ENCODE results near the gene DIP2C.
"Not testable (repeated sequence)": the region's sequence is repeated elsewhere in the genome, so short reads cannot be mapped to it uniquely, and the experiment has no call there.

Gene DIP2C

DNA sequence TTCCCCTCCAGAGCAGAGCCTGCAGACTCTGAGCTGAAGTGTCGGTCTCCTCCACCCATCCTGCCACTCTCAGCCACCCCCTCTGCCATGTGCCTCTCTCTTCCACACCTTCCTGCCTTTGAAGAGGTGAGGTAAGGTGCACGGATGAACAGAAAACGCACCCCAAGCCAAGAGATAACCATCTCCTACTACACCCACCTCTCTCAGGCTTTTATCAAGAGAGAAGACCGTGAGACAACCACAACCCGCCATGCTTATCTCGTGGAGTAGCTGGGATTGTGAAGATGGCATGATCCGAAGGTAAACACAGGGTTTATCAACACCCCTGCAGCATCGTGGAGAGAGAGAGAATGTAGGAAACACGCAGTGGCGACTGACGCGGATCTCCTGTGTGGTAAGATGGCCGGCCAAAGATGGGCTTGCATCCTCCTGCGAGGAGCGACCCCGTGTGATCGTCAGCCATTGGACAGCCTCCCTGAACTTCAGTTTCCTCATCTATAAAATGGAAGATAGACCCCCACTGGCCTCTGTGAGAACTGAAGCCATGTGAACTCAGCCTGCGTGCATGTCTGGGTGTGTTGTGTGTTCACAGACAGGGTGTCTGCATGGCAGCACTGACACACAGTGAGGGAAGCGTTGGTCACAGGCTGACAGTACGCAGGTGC lies 219.0 kb downstream of the DIP2C start:
- no peak for DNase-seq

DNA sequence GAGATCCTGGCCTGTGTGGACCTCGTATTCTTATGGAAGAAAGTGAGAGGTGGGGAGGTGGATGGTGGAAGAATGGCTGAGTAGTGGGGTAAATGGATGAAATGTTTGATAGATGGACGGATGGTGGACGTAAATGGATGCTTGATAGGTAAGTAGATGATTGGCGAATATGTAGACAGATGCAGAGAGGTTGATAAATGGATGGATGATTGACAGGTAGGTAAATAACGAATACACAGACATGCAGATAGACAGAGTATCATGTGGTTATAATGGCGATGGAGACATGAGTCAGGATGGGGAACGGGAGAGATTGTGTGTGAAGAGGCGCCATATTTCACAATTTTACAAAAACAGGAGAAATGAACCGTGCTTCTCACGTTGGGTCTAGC lies 219.5 kb downstream of the DIP2C start:
- no peak for DNase-seq

DNA sequence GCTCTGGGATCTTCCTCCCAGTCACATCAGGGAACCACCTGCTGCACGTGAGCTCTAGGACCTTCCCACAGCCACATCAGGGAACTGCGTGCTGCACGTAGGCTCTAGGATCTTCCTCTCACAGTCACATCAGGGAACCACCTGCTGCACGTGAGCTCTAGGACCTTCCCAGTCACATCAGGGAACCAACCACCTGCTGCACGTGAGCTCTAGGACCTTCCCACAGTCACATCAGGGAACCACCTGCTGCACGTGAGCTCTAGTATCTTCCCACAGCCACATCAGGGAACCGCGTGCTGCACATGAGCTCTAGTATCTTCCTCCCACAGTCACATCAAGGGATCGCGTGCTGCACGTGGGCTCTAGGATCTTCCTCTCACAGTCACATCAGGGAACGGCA lies 229.7 kb downstream of the DIP2C start:
- no peak for DNase-seq

- no peak for DNase-seq
Measured at GRCh38 chr10:458421-458851, 231.0 kb downstream of the DIP2C start.

DNA sequence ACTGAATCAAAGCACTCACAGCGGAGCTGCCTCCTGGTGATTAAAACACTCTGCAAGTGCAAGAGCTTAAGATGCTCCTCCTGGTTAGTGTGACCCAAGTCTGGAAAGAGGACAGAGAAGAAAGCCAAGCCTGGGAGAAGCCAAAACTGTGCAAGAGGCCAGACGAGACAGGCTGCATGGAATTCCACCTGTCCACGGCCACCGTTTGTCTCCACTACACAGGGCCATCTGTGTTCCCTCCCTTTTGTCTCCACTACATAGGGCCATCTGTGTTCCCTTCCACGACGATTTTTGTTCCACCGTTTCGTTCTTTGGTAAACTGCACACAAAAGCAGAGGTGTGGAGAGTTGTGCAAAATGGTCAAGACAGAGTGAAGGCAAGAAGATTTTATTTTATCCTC lies 233.0 kb downstream of the DIP2C start:
- DNase-seq, result no peak

- no peak for DNase-seq
Measured at GRCh38 chr10:454860-455259, 234.6 kb downstream of the DIP2C start.

GRCh38 chr10:453647-454046 lies 235.8 kb downstream of the DIP2C start:
- DNase-seq, result no peak

DNA sequence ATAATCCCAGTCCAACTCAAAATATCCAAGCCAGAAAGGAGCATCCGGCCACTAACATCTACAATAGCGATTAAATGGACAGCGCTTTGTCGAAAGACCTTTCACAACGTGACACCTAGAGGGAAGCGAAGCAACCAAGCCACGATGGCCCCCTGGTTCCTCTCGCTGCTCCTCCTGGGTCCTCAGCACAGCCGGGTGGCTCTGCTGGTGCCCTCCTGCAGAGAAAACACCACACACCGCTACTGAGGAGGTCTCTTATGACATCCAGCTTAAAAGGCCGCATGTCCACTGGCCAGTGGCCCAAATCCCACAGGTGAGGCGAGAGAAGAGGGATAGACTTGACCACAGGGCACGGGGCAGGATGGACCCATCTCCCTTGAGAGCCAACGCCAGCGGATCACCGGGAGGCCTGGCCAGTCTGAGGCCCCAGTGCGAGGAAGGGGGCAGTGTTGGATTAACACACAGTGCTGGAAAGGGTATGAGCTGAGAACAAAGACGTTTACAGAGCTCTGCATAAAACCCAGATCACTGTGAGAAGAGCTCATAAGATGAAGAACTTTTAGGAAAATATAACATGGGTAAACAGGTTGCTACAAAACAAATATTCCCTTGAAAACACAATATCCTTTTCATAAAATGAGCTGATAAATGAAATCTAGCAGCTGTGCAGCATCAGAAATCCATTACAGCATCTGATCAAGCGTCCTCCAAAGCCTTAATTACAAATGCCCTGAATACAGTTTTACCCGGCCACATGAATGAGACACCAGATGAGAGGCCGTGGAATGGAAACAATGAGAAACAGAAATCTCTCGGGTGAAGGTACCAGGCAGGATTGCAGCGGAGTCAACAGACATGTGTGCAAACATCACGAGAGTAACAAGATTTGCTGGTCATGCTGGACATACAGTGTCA lies 236.7 kb downstream of the DIP2C start:
- DNase-seq, result no peak

- DNase-seq, result no peak
Measured at GRCh38 chr10:451856-452255, 237.6 kb downstream of the DIP2C start.

DNA sequence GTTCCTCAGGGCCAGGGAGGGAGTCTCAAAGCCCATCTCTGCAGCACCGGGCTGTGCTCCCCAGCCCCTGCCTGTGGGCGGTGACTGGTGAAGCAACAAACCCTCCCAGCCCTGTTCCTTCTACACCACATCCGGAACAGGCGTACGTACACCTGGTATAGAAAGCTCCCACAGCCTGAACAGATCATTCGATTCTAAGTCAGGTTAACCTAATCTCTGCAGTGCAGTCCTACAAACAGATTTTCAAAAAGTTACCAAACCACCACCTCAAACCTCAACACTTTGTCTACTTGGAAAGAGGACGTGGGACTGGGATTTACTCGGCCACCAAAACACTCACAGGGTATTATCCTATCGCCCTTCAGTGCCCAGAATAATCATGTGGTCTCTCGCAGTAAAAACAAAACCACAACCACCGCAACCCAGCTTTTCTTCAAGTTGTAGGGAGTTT lies 238.4 kb downstream of the DIP2C start:
- peak; percentile 41 for DNase-seq

GRCh38 chr10:450463-450862 lies 239.0 kb downstream of the DIP2C start:
- no peak for DNase-seq

DNA sequence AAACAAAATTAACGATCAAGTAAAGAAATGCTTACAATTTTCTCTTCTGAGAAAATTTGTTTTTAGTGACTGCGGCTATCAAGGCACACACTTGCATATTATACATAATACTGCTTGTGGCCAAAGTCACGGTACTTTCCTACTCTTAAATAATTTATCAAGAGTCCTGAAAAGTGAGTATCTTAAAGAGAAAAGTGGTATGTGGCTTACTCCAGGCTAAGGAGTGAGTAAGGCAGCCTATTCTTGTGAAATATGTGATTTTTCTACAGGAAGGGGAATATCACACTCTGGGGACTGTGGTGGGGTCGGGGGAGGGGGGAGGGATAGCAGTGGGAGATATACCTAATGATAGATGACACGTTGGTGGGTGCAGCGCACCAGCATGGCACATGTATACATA lies 240.1 kb downstream of the DIP2C start:
- not testable (repeated sequence) for DNase-seq

- no peak for DNase-seq
Measured at GRCh38 chr10:443459-443858, 246.0 kb downstream of the DIP2C start.

DNA sequence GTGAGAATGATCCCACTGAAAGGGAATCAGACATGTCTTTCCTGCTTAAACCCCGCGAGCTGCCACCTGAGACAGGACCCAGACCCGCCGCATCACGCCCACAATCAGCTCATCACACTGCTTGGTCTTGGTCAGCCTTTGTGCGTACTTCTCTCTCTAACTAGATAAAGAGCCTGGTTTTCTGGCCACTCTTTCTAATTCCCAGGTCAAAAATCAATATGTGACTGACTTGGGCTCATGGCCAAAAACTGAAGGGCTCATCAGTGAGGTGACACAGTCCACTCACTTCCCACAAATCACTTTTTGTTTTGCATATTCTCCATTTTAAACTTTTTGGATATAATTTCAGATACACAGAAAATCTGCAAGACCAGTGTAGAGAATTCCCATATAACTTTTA lies 247.3 kb downstream of the DIP2C start:
- DNase-seq, result no peak

DNA sequence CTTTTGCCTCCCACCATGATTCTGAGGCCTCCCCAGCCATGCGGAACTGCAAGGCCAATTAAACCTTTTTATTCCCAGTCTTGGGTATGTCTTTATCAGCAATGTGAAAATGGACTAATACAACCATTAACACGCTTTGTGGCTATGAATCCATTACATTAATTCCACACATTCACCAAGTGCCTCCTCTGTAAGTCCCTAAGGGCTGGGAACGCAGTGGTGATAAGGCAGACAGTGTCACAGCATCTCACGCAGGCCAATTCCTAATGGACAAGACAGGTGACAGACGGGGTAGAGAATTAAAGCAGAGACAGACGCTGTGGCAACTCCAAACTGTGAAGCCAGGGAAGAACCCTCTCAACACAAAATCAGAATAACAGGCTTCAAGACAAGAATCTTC lies 247.8 kb downstream of the DIP2C start:
- no peak for DNase-seq

- no peak for DNase-seq
Measured at GRCh38 chr10:440127-440526, 249.3 kb downstream of the DIP2C start.

DNA sequence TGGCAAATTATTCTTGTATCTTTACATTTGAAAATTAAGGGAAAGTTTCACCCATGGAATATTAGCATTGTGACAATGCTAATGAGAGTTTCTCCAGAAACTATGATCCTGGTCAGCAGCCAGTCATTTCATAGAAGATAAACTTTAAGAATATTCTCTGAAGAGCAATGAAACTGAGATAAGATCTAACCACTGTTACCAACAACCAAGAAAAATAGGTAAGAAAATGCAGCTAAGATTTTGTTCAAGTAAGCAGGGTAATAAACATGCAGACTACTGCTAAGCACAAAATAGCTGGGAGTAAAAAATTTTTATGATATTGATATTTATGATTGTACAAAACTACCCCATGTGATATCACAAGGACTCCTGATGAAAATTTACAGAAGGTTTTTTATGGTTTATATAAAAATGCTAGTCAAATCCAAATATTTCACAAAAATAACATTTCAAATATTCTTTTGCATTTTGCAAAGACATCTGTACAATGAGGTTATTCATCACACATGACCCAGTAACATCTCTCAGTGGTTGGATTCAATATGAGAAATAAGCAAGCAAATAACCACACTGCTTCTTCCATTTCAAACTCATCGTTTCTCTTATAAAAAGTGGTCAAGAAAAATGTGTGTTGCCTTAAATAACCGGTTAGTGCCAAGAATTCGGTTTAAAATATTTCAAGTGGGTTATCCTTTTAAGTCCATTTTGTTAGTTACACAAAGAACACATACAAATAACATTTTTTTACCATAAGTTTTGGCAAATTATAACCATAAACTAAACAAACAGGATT lies 251.6 kb downstream of the DIP2C start:
- no peak for DNase-seq

GRCh38 chr10:436911-437665 lies 252.4 kb downstream of the DIP2C start:
- DNase-seq, result no peak

GRCh38 chr10:436013-436697 lies 253.3 kb downstream of the DIP2C start:
- no peak for DNase-seq

- no peak for DNase-seq
Measured at GRCh38 chr10:435397-435796, 254.1 kb downstream of the DIP2C start.

- DNase-seq, result no peak
Measured at GRCh38 chr10:429696-430095, 259.8 kb downstream of the DIP2C start.
